Right renal pelvis (tissue), 4 donors: ENCODE measurements around the gene SSR2. TPM values are rescaled to one million over a fixed set of nuclear protein-coding genes. Genes with fewer than 3 reads are reported as not detected.

Experiments
- DNase-seq, 4 donors: peaks; one replicate each; pipeline ENCODE4 v3.0.0-alpha.2; 2013; ENCODE audit warnings: low read depth in 4 of 4, low spot score in 3 of 4, missing footprints in 1 of 4
- polyA plus RNA-seq, 4 donors: library from polyadenylated mRNA; unstranded; fragments of 120-200 nt; gene quantifications; one replicate each; pipeline ENCODE4 v1.2.1, GENCODE V29; 2013; ENCODE audit not compliant: insufficient read length in 4 of 4

Gene SSR2
- 100 to 1,000 TPM; 388 to 421 (median 420) TPM for polyA plus RNA-seq

- peak; percentile 83 to 85 (median 84) for DNase-seq
Measured at GRCh38 chr1:156020293-156021092, at the start of gene SSR2. Gene SSR2, minus strand, starts transcription at chr1:156020951. Its CDS starts 784 bp downstream, at chr1:156020167.

DNA sequence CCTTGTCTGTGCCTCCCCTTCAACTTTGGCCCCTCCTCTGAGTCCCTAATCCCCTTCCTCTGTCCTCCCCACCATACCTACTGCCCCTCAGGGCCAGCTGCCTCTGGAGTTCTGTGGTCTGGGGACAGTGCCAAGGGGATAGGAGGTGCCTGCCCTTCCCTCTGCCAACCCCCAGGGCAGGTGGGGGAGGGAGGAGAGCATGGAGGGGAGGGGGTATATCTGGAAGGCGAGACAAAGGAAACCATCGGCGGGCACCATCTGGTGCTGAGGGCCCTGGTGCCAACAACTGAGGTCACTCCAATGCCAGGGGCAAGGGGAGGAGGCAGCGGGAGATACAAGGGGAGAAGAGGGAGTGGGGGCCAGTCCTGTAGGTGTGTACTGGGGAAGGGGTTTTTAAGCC is 49.8 kb upstream of the SSR2 start:
- no peak for DNase-seq

DNA sequence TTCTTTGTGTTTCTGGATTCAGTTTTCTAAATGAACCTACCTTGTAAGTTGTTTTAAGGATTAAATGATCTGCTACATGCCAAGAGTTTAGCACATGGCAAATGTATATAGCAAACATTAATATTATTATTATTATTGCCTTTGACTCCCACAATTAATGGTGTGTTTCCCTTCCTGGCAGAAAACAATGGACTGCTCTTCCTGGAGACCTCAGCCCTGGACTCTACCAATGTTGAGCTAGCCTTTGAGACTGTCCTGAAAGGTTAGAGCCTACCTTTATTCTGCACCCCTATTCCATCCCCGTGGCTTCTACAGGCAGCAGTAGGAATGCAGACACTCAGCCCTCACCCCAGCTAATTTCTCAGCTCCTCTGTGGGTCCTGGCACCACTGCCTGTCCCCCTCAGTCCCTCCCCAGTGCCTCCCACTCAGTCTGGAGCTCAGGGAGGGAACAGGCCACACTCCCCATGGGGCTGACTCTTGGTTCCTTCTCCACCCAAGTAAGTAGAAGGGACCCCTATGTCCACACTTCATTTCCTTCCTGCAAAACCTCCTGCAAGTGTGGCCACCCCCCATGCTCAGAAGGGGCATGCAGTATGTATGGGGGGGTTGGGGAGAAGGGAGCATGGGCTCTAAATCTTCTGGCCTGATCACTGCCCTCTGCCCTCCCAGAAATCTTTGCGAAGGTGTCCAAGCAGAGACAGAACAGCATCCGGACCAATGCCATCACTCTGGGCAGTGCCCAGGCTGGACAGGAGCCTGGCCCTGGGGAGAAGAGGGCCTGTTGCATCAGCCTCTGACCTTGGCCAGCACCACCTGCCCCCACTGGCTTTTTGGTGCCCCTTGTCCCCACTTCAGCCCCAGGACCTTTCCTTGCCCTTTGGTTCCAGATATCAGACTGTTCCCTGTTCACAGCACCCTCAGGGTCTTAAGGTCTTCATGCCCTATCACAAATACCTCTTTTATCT is 49.0 kb upstream of the SSR2 start:
- no peak for DNase-seq

DNA sequence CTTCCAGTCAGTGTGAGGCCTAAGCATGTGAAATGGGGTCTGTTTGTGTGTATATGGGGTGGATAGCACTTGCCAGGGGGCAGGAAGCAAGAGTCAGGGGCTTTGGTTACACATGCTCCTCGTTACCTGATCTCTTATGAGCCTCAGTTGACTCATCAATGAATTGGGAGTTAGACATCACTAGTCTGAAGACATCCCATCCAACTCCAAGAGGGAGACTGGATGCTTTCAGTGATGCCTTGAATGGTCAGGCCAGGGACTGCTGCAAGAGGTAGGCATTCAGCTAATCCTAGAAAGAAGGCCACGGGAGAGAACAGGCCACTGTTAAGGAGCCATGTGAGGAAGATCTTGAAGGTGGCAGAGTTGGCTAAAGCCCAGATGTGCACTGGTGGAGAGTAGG is 46.5 kb upstream of the SSR2 start:
- no peak for DNase-seq

GRCh38 chr1:156065871-156066270 is 45.1 kb upstream of the SSR2 start:
- DNase-seq = no peak

DNA sequence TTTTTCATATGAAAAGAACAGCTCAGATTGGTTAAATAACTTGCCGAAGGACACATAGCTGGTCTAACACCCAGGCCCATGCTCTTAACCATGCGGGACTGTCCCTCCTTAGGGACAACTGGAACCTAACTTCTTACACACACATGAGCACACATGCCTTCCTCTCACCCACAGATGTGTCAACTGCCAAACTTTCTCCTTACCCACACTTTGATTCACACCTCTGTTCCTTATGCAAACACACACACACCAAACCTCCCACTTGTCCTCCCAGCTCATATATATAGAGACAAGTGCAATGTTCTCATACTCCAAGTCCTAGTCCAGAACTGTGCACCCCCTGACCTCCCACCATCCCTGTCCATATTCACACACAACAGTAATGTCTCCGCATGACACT is 44.5 kb upstream of the SSR2 start:
- no peak for DNase-seq

DNA sequence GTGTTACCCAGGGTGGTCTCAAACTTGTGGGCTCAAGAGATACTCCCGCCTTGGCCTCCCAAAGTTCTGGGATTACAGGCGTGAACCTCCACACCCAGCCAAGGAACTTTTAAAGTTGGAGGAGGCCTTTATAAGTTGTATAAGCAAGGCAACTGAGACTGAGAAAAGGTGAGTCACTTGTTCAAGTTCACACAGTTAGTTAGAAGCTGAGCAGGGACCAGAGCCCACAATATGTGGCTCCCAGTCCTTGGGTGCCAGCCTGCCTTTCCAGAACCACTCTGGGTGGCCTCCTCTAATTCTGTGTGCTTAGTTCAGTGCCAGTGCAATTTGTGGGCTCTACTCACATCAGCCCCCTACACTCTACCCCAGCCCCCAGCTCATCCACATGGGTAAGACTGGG is 43.9 kb upstream of the SSR2 start:
- DNase-seq = no peak

DNA sequence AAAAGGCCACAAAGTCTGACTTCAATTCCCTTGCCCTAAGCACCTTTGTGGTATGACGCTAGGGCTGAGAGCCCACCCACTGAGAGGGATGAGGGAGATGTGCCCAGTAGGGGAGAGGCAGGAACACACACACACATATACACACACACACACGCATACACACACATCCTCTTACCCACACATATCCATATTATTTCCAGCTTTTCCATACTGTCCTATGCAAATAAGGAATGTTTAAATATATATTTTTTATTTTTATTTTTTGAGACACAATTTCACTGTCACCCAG is 43.2 kb upstream of the SSR2 start:
- no peak for DNase-seq

GRCh38 chr1:156062189-156062588 is 41.4 kb upstream of the SSR2 start:
- no peak for DNase-seq

DNA sequence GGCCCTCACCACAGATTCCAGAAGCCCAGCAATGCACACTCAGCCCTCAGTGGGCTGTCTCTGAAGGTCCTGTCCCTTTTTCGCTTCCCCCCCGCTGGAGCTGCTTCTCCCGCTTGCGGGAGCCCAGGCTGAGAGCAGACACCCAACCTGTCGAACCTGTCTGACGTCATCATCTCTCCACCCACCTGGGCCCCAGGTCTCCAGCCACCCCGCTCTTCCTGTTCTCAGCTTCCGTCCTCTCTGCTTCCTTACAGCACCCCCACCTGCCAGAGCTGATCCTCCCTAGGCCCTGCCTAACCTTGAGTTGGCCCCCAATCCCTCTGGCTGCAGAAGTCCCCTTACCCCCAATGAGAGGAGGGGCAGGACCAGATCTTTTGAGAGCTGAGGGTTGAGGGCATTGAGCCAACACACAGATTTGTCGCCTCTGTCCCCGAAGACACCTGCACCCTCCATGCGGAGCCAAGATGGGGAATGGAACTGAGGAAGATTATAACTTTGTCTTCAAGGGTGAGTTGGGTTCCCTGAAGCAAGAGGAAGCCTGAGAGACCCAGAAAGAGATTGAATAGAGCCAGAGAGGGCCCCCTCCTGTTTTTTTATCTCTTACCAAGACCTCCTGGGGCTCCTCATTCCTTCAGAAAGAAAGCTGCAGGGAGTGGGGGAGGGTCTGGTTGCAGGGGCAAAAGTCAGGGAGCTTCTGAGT is 40.3 kb upstream of the SSR2 start, which contains the start of gene RAB25:
TSS of gene RAB25 (plus strand) at position 224 of the 700 bp plus-strand sequence. CDS start at position 465, 241 bp downstream.
- DNase-seq = no peak

DNA sequence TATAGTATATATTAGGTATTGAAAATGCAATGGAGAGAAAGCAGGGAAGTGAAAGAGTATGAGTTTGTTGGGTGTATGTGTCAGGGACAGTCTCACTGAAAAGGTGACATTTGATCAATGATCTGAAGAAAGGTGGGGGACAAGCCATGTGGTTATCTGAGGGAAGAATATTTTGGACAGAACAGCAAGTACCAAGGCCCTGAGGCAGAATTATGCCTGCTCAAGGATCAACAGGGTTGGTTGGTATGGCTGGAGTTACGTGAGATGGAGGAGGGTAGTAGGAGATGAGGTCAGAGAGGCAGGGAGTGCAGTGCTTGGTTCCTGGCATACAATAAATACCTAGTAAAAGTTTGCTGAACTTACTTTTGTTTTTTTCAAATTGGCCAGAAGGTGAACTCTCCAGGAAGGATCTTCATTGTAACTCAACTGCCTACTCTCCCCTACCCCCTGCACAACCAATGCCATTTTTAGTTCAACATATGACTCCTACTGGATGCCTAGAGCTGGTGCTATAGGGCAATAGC is 35.6 kb upstream of the SSR2 start:
- no peak for DNase-seq

DNA sequence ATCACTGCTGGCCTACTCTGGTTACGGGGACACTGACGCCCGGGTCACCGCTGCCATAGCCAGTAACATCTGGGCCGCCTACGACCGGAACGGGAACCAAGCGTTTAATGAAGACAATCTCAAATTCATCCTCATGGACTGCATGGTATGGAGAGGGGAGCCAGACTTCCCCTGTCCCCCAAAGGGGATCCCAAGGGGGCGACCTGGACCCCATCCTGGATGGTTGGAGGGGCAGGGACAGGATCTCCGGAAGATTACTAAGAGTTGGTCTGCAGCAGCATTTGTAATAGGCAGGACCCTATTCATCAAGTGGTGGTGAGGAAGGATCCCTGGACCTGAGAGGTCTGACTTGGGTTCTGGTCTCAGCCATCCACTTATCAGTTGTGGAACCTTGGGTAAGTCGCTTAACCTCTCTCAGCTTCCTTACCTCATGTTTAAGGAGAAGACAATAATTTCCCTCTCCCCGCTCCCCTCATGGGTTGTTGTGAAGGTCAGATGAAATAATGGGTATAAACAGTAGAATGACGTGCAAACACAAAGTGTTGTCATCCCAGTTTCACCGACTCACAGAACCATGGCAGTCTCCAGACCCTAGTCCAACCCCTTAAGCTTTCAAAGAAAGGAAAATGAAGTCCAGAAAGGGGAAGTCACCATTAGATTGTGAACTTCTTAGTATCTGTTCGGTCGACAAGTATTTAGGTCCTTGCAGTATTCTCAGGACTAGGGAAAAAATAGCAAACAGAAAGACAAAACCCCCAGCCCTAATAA is 34.7 kb upstream of the SSR2 start:
- no peak for DNase-seq

DNA sequence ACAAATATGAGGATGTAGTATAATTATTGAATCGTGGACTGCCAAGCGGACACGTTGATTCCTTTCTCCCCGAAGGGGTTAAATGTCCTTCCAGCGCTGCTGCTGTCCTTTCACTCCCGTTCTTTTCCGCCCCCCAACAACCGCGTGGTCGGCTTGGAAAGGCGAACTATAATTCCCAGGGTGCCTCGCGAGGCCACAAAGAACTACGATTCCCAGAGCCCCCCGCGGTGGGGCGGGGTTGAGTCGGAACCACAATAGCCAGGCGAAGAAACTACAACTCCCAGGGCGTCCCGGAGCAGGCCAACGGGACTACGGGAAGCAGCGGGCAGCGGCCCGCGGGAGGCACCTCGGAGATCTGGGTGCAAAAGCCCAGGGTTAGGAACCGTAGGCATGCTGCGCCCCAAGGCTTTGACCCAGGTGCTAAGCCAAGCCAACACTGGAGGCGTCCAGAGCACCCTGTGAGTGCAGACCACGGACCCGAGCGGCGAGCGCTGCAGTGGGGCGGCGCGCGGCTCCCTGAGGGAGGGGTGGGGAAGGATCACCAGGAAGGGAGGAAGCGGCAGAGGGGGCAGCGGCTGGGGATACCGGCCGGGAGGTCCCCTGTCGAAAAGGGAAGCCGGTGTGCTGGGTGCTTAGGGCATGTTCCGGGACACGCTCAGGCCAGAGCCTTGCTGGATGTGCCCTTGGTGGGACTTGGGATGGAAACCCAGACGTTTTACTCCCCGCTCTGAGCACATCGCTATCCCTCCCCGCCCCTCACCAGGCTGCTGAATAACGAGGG is 33.9 kb upstream of the SSR2 start, which contains the start of gene LAMTOR2:
TSS of gene LAMTOR2 (plus strand) at position 283 of the 781 bp plus-strand sequence. CDS start at position 391, 108 bp downstream.
- DNase-seq = peak; percentile 97 to 99 (median 98)

DNA sequence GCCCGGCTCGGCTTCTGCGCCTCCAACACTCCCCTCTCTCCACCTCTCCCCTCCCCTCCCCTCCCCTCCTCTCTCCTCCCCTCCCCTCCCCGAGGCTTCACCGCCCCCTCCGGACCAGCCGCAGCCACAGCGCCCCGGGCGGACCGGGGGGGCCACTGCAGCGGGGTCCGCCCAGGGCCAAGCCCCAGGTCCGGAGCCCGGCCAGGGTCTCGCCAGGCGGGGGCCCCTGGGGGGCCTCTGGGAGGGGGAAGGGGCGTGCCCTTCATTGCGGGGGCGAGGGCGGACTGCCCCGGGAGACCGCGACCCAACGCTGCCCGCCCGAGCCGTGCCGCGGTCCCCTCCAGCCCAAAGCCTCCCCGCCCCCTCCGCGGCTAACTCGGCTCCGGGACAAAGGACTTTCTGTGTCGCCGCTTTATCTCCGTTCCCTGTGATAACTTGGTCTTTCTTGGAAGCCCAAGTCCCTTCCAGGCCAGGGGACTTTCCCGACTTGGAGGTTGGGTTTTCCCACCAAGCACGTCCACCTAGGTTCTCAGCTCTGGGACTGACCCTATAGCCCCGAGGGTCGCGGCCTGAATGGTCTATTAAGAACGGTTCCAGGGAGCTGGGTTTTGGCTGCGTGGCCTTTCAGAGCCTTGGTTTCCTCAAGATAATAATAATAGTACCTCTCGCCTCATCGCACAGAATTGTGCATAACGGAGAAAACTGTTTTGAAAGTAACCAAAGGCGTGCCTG is 33.2 kb upstream of the SSR2 start, which contains the start of gene UBQLN4:
TSS of gene UBQLN4 (minus strand) at position 31 of the 732 bp plus-strand sequence. CDS start 97 bp downstream, outside the sequence.
- peak; percentile 68 to 76 (median 72) for DNase-seq

DNA sequence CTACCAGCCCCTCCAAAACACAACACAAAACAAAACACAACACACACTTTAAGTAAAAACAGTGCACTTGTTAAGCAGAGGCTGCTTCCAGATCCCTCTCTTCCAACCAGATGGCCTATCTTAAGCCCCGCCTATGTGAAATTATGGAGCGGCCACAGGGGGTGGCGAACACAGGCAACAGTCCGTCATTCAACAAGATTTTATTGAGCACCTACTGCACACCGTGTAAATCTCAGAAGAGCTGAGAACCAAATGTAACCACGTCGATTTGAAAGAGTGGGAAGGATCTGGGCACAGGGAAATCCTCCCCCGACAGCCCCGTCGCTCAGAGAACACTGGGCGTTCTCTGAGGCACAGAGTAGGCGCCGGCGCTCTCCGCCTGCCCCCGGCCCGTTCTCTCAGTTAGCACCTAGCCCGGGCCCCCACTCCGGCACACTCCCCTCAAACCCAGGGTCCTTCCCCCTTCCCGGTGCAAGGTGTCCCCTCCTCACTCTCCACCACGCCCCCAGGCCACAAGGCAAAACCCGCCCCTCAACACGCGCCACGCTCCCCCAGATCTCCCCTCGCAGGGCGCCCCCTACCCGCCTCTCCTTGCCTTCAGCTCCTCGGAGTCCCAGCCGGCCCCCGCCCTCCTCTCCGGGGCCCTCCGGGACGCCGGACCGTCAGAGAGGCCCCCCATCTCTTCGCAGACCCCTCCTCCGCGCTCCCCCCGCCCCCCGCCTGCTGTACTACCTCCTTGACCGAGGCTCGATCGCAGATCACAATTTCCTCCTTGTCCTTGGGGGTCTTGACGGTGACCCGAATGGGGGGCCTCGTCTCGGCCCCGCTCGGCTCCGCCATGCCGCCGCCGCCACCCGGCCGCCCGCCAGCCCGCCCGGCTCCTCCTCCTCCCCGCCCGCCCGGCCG is 32.4 kb upstream of the SSR2 start:
- peak in 3 of 4 donors; percentile 40 to 52 (median 51) for DNase-seq

DNA sequence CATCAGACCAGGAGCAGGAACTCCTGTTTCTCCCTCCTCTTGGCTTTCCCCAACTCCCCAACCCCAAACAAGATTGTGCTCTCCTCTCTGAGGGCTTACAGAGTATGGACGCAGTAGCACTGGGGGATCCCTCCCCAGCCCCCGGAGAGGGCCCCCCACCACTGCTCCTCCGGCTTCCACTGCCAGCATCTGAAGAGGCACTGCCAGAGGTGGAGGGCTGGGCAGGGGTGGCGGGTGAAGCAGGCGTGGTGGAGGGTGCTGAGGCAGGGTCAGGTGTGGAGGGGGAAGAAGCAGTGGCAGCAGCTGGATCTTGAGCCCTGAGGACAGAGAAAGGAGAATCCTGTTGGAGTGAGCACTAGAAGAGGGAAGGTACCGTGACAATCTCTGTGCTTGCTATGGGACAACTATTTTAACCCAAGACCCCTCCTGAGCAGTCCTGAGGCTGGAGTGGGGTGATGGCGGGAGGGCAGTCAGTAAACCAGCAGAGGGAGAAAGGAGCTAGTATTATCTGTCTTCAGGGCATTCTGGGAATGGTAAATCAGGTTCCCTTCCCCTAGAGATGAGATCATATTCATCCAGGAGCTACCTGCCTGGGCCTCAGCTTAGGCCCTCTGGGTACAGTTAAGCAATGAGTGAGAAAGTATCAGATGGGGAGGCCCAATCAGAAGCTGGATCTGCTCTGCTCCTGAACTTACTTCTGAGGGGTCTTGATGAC is 30.4 kb upstream of the SSR2 start:
- DNase-seq = no peak
